ENCODE measurements around the gene CAMTA1.

Gene CAMTA1

DNA sequence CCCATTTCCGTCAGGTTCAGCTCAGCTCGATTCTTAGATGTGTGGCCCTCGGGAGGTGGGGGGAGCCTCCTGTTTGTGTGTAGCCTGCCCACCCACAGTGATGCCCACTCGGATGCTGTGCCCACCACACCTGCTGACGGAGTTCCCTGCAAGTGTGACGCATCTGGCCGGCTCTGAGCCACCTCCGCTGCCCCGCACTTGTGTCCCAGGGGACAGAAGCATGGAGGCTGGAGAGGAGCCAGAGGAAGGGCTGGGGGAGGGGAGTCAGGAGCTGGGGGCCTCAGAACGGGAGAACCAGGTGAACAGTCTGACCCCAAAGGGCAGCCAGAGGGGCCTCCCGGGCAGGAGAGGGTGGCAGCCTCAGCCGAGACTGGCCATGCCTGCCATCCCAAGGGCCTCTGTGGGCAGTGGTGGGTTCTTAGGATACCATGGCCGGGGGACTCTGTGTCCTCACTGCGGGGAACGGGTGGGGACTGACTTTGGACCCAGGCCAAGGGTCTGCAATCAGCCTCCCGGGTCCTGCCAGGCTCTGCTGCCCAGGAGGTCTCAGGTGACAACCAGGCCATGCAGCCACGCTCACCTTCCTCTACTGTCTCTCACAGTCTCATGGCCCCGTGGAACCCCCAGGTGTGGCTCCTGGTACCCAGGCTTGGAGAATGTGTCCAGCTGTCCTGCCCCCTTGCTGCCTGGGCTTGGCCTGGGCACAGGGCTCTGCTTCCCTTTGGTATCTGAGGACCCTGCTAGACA, 718.6 kb downstream of the CAMTA1 start:
- TF ChIP-seq, protein P1, sequence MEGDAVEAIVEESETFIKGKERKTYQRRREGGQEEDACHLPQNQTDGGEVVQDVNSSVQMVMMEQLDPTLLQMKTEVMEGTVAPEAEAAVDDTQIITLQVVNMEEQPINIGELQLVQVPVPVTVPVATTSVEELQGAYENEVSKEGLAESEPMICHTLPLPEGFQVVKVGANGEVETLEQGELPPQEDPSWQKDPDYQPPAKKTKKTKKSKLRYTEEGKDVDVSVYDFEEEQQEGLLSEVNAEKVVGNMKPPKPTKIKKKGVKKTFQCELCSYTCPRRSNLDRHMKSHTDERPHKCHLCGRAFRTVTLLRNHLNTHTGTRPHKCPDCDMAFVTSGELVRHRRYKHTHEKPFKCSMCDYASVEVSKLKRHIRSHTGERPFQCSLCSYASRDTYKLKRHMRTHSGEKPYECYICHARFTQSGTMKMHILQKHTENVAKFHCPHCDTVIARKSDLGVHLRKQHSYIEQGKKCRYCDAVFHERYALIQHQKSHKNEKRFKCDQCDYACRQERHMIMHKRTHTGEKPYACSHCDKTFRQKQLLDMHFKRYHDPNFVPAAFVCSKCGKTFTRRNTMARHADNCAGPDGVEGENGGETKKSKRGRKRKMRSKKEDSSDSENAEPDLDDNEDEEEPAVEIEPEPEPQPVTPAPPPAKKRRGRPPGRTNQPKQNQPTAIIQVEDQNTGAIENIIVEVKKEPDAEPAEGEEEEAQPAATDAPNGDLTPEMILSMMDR (conservative IDR thresholded peaks at IDR 0.05; ENCODE audit: low read depth, low read length): no peak
- H3K4me3 ChIP-seq (ENCODE audit: low read depth, low read length): no peak overlapping the region

DNA sequence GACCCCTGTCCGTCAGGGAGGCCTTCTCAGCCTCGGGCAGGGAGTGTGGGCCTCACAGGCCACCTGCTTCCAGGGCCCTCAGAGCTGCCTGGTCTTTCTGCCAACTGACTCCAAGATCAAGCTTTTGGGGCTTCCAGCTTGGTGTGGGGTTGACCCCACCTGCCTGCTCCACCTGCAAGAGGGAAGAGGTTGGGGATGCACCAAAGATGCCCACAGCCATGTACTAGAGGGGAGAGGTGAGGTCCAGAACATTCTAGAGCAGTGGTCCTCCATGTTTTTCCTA, 719.1 kb downstream of the CAMTA1 start:
- DNase-seq (ENCODE audit: low read depth): no peak
- no peak overlapping the region for H3K4me3 ChIP-seq (ENCODE audit: low read depth, low read length)
- TF ChIP-seq, protein P1 (conservative IDR thresholded peaks at IDR 0.05; ENCODE audit: low read depth, low read length): no peak

More for the DNA sequence above, 718.6 kb downstream of the CAMTA1 start:
- DNase-seq (ENCODE audit: low read depth): no peak

DNA sequence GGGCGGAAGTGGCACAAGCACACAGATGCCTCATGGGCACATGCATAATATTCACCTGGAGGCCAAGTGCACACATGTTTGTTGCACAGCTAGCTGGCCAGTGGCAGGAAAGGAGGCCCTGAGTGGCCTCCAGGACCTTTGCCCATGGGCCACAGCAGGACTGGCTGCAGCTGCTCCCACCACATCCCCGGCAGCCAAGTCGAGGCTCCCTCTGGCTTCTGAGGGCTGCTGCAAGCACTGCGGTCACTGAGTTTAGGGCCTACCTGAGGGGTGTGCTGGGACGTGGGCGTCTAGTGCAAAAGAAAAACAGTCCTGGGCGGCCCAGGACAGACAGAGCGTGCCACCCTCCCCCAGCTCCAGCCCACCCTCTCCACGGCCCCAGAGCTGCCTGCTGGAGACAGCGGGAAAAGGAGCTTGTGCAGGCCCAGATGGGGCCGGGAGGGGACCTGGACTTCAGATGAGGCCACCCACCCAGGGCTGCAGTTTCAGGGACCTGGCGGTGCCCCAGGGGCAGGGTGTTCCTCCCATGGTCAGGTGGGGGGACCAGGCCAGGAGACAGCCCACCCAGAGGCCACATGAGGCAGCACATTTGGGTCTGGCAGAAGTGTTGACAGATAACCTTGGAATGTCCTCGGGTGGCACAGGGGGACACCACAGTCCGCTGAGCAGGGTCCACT, 720.0 kb downstream of the CAMTA1 start:
- H3K4me3 ChIP-seq (ENCODE audit: low read depth, low read length): no peak overlapping the region
- DNase-seq (ENCODE audit: low read depth): no peak
- TF ChIP-seq, protein P1 (conservative IDR thresholded peaks at IDR 0.05; ENCODE audit: low read depth, low read length): no peak

DNA sequence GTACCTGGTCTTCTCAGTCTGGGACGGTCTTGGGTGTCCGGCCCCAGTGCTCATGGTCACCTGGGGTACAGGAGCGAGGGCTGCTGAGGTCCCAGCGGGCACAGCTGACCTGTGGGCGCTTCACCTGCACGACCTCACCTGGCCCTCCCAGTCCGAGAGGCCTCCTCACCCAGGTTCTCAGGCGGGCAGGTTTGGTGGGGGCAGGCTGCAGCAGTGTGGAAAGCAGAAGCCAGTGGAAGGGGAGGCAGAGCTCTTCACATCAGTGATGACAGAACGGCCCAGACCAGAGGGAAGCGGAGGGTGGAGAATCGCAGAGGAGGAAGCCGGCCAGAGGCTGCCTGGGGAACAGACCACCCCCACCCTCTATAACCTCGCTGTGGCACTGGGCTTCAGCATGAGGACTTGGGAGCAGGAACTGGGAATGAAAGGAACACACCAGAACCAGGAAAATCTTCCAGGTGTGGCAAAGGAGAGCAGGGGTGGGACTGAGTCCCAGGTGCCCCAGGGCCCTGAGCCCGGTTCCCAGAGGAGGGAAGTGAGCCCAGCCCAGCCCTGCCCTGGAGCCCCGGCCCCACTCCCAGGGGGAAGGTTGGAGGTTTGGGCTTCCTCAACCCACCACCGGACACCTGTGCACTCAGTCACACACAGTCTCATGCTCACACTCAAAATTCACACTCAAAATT, 720.7 kb downstream of the CAMTA1 start:
- no peak overlapping the region for H3K4me3 ChIP-seq (ENCODE audit: low read depth, low read length)
- TF ChIP-seq, protein P1 (conservative IDR thresholded peaks at IDR 0.05; ENCODE audit: low read depth, low read length): no peak
- no peak for DNase-seq (ENCODE audit: low read depth)

DNA sequence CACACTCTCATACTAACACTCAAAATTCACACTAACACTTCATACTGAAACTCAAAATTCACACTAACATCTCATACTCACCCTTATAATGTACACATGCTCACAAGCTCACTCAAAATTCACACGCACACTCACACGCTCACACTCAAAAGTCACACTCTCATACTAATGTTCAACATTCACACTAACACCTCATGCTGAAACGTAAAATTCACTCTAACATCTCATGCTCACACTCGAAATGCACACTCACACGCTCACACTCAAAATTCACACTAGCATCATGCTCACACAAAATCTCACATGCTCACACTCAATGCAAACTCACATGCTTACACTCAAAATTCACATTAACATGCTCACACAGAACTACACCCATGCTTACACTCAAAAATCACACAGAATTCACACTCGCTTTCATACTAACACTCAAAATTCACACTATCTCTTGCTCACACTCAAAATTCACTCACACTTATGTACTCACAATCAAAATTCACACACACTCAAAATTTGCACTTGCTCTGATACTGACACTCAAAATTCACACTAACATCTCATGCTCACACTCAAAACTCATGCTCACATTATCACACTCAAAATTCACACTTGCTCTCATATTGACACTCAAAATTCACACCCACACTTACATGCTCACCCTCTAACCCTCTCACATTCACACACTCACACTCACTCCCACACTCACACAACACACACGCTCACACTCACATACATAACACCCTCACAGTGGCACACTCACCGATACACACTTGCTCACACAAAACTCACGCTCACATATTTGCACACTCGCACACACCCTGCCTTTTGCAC, 721.4 kb downstream of the CAMTA1 start:
- TF ChIP-seq, protein P1 (conservative IDR thresholded peaks at IDR 0.05; ENCODE audit: low read depth, low read length): no peak
- no peak overlapping the region for H3K4me3 ChIP-seq (ENCODE audit: low read depth, low read length)
- DNase-seq (ENCODE audit: low read depth): no peak

DNA sequence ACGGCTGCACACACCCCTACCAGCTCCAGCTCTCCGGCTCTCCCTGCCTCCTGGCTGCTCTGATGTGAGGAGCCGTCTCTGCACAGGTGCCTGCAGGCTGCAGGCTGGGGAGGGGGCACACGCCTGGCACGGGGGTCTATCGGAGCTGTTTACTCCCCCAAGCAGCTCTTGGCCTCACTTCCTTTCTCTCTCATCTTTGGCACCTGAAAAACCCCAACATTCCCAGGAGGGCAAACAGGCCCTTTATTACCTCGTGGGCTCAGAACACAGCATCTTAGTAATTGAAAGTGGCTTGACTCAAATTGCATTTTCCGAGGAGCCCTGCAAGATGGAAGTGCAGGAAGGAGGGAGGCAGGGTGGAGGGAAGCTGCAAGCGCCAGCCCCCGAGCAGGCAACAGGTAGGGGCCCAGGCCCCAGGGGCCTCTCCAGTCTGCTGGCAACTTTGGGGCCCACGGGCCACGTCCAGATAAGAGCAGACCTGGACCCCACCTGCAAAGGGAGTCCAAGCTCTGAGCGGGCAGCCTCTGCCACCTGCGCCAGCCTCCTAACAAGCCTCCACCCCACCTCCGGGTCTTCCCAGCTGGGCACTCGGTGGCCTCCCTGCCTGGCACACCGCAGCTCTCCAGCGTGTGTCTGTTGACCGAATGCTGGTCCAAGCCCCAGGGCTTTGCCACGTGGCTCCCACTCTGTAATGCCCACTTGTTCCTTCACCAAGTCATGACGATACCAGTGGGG, 722.2 kb downstream of the CAMTA1 start:
- DNase-seq (ENCODE audit: low read depth): no peak
- TF ChIP-seq, protein P1 (conservative IDR thresholded peaks at IDR 0.05; ENCODE audit: low read depth, low read length): no peak
- H3K4me3 ChIP-seq (ENCODE audit: low read depth, low read length): no peak overlapping the region

Measured in choroid plexus epithelial cell (primary cell).